Activated CD4-positive, alpha-beta memory T cell treated with anti-CD3 and anti-CD28 coated beads for 36 hours (primary cell): ENCODE data around the gene PADI2. TPM values are rescaled to one million over a fixed set of nuclear protein-coding genes. Genes with fewer than 3 reads are reported as not detected.
"Not testable (repeated sequence)": the region's sequence is repeated elsewhere in the genome, so short reads cannot be mapped to it uniquely, and the experiment has no call there.

Source experiments
- CTCF ChIA-PET: fragments of 350-600 bp; sonication (Branson Sonifier 250); formaldehyde crosslinking; loops from one replicate; lab custom pipeline; 2021; ENCODE audit warnings: antibody characterized with exemption, inconsistent platforms; lab: Charles Lee
- POLR2A ChIA-PET: fragments of 350-600 bp; sonication (Branson Sonifier 250); formaldehyde crosslinking; loops from one replicate; lab custom pipeline; 2021; ENCODE audit warnings: antibody characterized with exemption; lab: Charles Lee
- DNase-seq: peaks from one replicate; pipeline ENCODE4 v3.0.0-alpha.2; 2020
- H3K27ac Mint-ChIP-seq: one replicate; pipeline ENCODE4 v1.8.0; 2021; ENCODE audit warnings: mixed read lengths
- H3K27me3 Mint-ChIP-seq: one replicate; pipeline ENCODE4 v1.8.0; 2021; ENCODE audit warnings: mixed read lengths
- H3K36me3 Mint-ChIP-seq: one replicate; pipeline ENCODE4 v1.8.0; 2021; ENCODE audit warnings: mixed read lengths
- H3K4me1 Mint-ChIP-seq: one replicate; pipeline ENCODE4 v1.8.0; 2021; ENCODE audit warnings: low read depth, mixed read lengths
- H3K4me3 Mint-ChIP-seq: one replicate; pipeline ENCODE4 v1.8.0; 2021; ENCODE audit warnings: mild to moderate bottlenecking, mixed read lengths
- H3K9me3 Mint-ChIP-seq: one replicate; pipeline ENCODE4 v1.8.0; 2021; ENCODE audit warnings: mixed read lengths
- intact Hi-C: fragments of 100-400 bp; cut with micrococcal nuclease; formaldehyde crosslinking; loops from one replicate; pipeline ENCODE4 v1.15.1; 2023
- total RNA-seq, 2 experiments: library from RNA; stranded (reverse); gene quantifications; one replicate each; pipeline ENCODE4 v1.2.3, GENCODE V29; 2021

PADI2 gene
- total RNA-seq, 2 experiments from 2014 or later, result not detected

DNA sequence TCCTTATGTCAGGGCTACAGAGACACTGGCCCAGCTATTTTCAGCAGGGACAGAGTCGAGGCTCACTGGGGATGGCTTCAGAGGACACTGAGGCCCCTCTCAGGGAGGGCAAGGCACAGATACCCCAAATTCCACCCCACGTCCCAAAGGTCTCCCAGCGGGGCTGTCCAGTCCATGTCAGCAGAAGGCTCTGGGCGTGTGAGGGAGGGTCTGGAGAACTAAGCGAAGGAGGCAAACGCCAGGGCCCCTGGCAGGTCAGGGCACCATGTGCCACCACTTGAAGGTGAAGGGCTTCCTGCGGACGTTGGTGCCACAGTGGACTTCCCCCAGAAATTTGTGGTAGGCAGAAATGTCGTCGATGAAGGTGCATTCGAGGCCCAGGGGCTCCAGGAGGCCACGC is 50.5 kb downstream of the PADI2 start:
- peaks cover 4% of the 10 kb centered on the region for H3K9me3 Mint-ChIP-seq
- ChIA-PET POLR2A (no interaction called here), CTCF (no interaction called here)
- no peak overlapping the region for H3K4me3 Mint-ChIP-seq
- no peaks in the 10 kb centered on the region for H3K4me1 Mint-ChIP-seq
- no peak overlapping the region for H3K27ac Mint-ChIP-seq
- intact Hi-C loops, result no loop called here
- no peaks in the 10 kb centered on the region for H3K27me3 Mint-ChIP-seq
- DNase-seq, result no peak
- H3K36me3 Mint-ChIP-seq, result no peaks in the 10 kb centered on the region

DNA sequence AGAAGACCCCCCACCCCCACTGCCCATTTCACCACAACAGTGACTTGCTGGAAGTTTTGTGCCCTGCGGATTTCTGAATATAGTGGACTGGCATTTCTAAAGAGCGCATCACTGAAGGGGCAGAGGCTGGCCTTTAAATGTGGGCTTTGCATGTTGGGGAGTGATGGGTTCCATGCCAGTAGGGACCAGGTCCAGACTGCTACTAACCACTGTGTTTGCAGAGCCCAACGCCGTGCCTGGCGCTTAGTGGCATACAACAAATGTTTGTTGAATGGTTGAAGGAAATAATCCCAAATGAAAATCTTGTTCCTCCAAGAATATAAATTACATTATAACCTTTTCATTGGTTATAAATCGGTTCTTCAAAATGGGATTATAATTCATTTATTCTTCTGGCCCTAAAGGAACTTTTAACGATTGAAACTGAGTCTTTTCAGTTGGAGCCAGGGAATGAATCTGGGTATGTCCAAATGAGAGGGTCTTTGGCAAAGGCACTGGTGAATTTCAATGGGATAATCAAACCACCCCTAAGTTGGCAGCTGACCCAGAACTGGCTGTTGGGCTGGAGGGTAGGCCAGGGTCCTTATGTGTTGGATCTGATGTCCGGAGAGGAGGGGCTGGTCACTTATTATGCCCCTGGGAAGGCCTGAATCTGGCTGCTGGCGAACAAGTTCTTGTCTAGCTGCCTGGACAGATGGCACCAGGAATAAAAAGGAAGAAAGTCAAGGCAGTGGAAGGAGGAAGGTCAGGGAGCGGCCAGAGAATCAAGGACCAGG is 51.6 kb downstream of the PADI2 start:
- POLR2A ChIA-PET, result no interaction called here

DNA sequence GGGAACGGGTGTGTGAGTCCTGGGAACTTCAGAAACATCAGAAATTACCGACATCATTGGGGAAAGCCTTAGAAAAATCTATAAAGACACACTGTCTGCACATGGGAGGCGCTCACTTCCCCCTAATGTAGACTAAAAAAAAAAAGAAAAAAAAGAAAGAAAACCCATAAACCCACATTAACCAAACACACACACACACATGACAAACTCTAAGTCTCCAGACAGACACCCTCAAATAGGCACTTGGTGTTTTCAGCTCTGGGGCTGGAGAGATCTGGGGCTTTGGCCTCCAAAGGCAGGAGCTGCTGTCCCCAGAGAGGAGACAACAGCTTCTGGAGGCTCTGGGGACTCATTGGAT is 52.2 kb downstream of the PADI2 start:
- H3K27me3 Mint-ChIP-seq, result no peaks in the 10 kb centered on the region
- POLR2A ChIA-PET, result no interaction called here
- peaks cover 4% of the 10 kb centered on the region for H3K9me3 Mint-ChIP-seq
- intact Hi-C loops, result no loop called here
- no peak for DNase-seq
- CTCF ChIA-PET, result no interaction called here
- H3K27ac Mint-ChIP-seq, result no peak overlapping the region
- no peak overlapping the region for H3K4me3 Mint-ChIP-seq
- no peaks in the 10 kb centered on the region for H3K36me3 Mint-ChIP-seq
- no peaks in the 10 kb centered on the region for H3K4me1 Mint-ChIP-seq

More for the DNA sequence above, 51.6 kb downstream of the PADI2 start:
- intact Hi-C loops, result no loop called here
- Mint-ChIP-seq H3K4me3 (no peak overlapping the region), H3K36me3 (no peaks in the 10 kb centered on the region), H3K9me3 (peaks cover 4% of the 10 kb centered on the region), H3K27me3 (no peaks in the 10 kb centered on the region), H3K27ac (no peak overlapping the region), H3K4me1 (no peaks in the 10 kb centered on the region)
- CTCF ChIA-PET, result no interaction called here
- DNase-seq, result no peak

DNA sequence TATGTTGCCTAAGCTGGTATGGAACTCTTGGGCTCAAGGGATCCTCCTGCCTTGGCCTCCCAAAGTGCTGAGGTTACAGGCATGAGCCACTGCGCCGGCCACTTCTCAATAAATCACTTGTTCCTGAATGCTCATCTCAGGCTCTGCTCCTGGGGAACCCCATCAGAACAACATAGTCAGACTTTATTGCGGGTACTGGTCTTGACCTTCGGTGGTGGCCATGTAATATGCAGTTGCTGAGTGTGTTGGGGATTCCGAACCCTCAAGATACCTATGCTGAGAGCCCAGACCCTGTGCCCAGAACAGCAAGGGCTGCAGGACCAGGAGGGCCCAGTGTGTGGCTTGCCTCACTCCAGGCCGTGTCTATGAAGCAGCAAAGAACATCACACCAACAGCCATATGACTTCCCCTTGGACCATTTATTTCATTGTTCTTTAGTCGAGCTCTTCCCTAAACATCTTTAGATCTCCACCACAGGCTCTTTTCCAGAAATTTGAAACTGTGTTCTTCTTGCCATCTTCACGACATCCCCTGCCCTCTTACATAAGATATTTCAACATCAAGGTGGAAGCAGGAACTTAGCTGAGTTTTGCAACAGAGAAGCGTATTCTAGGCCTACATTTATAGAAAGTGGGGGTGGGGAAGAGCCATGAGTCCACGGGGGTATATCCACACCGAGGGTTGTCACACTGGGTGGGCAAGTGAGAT is 52.7 kb downstream of the PADI2 start:
- Mint-ChIP-seq H3K4me3 (no peak overlapping the region), H3K27ac (no peak overlapping the region), H3K4me1 (no peaks in the 10 kb centered on the region), H3K36me3 (no peaks in the 10 kb centered on the region), H3K9me3 (peaks cover 4% of the 10 kb centered on the region), H3K27me3 (no peaks in the 10 kb centered on the region)
- ChIA-PET CTCF (no interaction called here), POLR2A (no interaction called here)
- intact Hi-C loops, result no loop called here
- DNase-seq, result no peak

DNA sequence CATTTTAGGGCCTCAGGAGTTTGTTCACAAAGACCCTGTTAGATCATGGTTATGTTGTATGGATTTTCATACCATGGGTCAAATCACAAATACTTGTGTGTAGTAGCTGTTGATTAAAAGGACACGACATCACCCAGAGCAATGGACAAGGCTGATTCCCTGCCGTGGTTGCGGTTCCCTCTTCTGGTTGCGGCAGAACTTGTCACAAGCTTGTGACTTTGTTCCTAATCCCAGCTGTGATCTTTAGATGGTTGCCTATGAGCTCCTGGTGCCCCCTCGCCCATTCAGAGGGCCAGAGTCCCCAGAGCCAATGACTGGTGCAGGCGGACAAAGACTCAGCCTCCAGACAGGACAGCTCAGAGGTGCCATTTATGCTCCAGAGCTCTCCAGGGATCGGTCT is 53.6 kb downstream of the PADI2 start:
- no peaks in the 10 kb centered on the region for H3K36me3 Mint-ChIP-seq
- peaks cover 4% of the 10 kb centered on the region for H3K9me3 Mint-ChIP-seq
- no peak overlapping the region for H3K27ac Mint-ChIP-seq
- ChIA-PET CTCF (no interaction called here), POLR2A (no interaction called here)
- no peaks in the 10 kb centered on the region for H3K4me1 Mint-ChIP-seq
- intact Hi-C loops, result no loop called here
- no peak overlapping the region for H3K4me3 Mint-ChIP-seq
- DNase-seq, result no peak
- H3K27me3 Mint-ChIP-seq, result no peaks in the 10 kb centered on the region

DNA sequence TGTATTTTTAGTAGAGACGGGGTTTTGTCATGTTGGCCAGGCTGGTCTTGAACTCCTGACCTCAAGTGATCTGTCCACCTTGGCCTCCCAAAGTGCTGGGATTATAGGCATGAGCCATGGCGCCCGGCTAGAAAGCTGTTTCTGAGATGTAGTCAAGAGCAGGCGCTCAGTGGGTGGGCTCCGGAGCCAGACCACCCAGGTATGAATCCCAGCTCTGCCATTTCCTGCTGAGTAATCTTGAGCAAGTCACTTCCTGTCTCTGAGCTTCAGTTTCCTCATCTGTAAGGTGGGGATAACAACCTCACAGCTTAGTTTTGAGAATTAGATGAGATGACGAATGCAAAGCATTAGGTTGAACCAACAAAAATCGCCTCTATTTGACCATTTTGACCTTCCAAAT is 56.5 kb downstream of the PADI2 start:
- CTCF ChIA-PET, result interaction anchor here (0.6 to 2.3 kb wide), 3 partner anchors 13 to 174 kb away, joined by 3 to 9 read pairs (median 4); no protein-coding TSS in a partner anchor

DNA sequence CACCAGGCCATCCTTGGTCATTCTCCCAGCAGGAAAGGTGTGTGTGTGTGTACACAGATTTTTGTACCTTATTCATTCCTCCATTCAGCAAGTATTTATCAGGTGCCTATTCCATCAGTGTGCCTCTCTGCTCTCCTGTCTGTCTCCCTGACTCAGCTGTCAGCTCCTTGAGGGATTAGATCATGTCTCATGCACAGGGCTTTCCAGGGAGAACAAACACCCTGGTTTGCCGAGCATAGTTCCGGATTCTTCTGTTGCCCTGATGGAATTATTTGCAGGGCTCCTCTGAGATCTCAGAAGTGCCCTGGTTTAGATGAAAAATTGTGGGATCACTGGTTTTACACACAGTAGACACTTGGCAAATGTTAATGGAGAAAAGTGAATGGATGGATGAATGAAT is 57.4 kb downstream of the PADI2 start:
- Mint-ChIP-seq H3K36me3 (no peaks in the 10 kb centered on the region), H3K4me1 (no peaks in the 10 kb centered on the region), H3K4me3 (no peak overlapping the region), H3K27ac (no peak overlapping the region), H3K27me3 (no peaks in the 10 kb centered on the region), H3K9me3 (peaks cover 4% of the 10 kb centered on the region)
- intact Hi-C loops, result no loop called here
- ChIA-PET POLR2A (no interaction called here), CTCF (interaction anchor here (0.5 kb wide), 1 partner anchor 63 kb away, joined by 5 read pairs; no protein-coding TSS in a partner anchor)
- no peak for DNase-seq

More for the DNA sequence above, 56.5 kb downstream of the PADI2 start:
- H3K9me3 Mint-ChIP-seq, intact Hi-C loops, DNase-seq, H3K4me1 Mint-ChIP-seq, H3K36me3 Mint-ChIP-seq, H3K27me3 Mint-ChIP-seq, H3K4me3 Mint-ChIP-seq, H3K27ac Mint-ChIP-seq: not testable (repeated sequence)
- POLR2A ChIA-PET, result interaction anchor here (0.6 kb wide), 1 partner anchor 61 kb away, joined by 3 read pairs; no protein-coding TSS in a partner anchor

DNA sequence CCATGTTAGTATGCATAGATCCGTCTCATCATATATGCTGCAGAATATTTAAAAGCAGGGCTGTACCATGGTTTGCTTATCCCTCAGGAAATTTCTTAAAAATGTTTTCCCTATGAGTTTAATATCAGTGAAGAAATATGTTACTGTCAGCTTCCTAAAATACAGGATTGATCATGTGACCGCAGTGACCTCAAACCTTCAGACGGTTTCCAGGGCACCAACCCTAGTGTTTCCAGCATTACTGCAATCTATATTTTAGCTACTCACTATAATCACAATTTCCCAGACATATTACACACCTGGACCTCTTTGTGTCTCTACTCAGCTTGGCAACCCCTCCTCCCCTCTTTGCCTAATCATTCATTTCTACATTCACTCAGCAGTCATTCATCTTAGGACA is 57.8 kb downstream of the PADI2 start:
- DNase-seq, result no peak
- H3K4me3 Mint-ChIP-seq, result no peak overlapping the region
- CTCF ChIA-PET, result interaction anchor here (0.5 to 2.1 kb wide), 2 partner anchors 14 to 63 kb away, joined by 5 to 12 read pairs; no protein-coding TSS in a partner anchor
- intact Hi-C loops, result no loop called here
- H3K36me3 Mint-ChIP-seq, result no peaks in the 10 kb centered on the region
- H3K27ac Mint-ChIP-seq, result no peak overlapping the region
- H3K4me1 Mint-ChIP-seq, result no peaks in the 10 kb centered on the region
- POLR2A ChIA-PET, result no interaction called here
- no peaks in the 10 kb centered on the region for H3K27me3 Mint-ChIP-seq
- H3K9me3 Mint-ChIP-seq, result peaks cover 4% of the 10 kb centered on the region

DNA sequence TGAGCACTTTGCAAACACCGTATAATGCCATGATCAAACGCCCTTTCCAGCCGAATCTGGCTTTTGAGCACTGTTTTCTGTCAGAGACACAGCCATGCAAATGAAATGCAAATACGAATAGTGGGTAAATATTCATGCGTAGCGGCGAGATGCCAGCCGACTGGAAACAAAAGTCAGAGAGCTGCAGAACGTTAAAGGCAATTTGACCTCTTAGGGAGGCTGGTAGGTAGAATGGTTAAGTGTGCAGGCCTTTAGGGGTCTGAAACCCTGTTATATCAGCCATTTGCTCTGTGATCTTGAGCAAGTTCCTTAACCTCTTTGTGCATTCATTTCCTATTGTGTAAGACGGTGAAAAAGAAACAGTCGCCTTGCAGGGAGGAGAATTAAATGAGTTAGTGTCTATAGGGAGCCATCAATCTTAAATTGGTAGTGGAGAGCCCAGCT is 58.9 kb downstream of the PADI2 start:
- Mint-ChIP-seq H3K36me3 (no peaks in the 10 kb centered on the region), H3K4me1 (no peaks in the 10 kb centered on the region), H3K9me3 (peaks cover 4% of the 10 kb centered on the region), H3K4me3 (no peak overlapping the region), H3K27me3 (no peaks in the 10 kb centered on the region), H3K27ac (no peak overlapping the region)
- ChIA-PET CTCF (interaction anchor here (1.0 to 2.1 kb wide), 2 partner anchors 13 to 15 kb away, joined by 4 to 12 read pairs; no protein-coding TSS in a partner anchor), POLR2A (no interaction called here)
- intact Hi-C loops, result no loop called here
- no peak for DNase-seq

DNA sequence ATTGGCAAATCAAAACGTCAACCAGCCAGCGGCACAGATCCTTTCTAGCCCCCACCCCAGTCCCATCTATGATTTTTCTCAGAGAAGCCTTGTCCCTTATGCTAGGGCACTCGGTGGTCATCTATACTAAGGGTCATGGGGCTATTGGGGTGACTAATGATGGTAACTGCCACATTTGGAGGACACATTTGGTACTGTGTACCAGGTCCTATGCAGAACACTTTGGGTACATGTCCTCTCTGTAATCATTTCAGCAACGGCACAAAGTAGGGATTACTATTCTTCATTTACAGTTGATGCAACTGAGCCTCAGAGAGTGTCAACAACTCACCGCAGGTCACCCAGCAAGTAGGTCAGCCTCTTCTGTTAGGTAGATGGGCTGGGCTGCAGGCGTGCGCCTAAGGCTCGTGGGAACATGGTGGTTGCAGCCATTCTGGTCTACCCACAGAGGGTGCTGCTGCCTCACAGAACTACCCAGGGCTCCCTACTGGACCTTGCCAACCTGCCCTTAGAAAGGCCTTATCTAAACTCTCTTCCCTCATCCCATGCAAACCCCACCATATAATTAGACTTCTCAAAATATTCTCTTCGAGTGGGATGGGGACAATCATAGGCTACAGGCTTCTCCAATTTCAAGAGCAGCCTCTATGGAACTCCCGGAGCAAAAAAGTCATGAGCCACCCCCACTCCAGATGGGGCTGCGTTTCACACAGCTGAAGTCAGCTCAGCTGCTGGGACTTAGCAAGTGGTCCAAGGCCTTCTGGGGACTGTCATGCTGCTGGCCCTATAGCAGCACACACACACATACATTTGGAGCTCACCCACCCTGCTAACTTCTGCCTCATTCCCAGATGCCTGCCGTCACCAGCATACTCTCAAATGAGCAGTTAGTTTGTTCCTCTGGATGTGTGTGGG is 59.6 kb downstream of the PADI2 start:
- H3K4me3 Mint-ChIP-seq, result no peak overlapping the region
- CTCF ChIA-PET, result interaction anchor here (1.0 to 2.1 kb wide), 2 partner anchors 14 to 16 kb away, joined by 4 to 12 read pairs; no protein-coding TSS in a partner anchor
- H3K27me3 Mint-ChIP-seq, result no peaks in the 10 kb centered on the region
- H3K9me3 Mint-ChIP-seq, result no peaks in the 10 kb centered on the region
- intact Hi-C loops, result loop anchor here (1.0 kb wide), 1 partner anchor 178 kb away; no protein-coding TSS in a partner anchor
- H3K4me1 Mint-ChIP-seq, result no peaks in the 10 kb centered on the region
- DNase-seq, result peak; percentile 57
- no peaks in the 10 kb centered on the region for H3K36me3 Mint-ChIP-seq
- no peak overlapping the region for H3K27ac Mint-ChIP-seq
- POLR2A ChIA-PET, result no interaction called here

DNA sequence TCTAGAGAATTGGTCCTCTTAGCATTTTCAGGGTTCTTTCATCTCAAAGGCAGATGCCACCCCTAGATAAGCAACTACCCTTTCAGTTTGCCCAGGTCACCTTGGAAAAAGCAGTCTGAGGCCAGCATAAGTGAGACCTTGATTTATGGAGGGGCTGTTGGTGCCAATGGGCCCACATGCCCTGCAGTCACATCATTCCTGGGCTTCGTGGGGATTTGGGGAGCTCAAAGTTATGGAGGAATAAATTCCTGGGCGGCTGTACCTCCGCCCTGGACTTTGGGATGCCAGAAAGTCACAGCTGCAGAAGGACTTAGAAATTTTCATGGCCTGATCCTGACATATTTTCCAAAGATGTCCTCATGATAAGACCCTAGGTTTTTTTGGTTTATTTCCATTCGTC is 62.7 kb downstream of the PADI2 start:
- Mint-ChIP-seq H3K4me1 (peaks cover 15% of the 10 kb centered on the region), H3K27me3 (no peaks in the 10 kb centered on the region), H3K9me3 (no peaks in the 10 kb centered on the region), H3K4me3 (no peak overlapping the region), H3K36me3 (peaks cover 2% of the 10 kb centered on the region), H3K27ac (no peak overlapping the region)
- CTCF ChIA-PET, result no interaction called here
- intact Hi-C loops, result no loop called here
- POLR2A ChIA-PET, result no interaction called here
- no peak for DNase-seq

DNA sequence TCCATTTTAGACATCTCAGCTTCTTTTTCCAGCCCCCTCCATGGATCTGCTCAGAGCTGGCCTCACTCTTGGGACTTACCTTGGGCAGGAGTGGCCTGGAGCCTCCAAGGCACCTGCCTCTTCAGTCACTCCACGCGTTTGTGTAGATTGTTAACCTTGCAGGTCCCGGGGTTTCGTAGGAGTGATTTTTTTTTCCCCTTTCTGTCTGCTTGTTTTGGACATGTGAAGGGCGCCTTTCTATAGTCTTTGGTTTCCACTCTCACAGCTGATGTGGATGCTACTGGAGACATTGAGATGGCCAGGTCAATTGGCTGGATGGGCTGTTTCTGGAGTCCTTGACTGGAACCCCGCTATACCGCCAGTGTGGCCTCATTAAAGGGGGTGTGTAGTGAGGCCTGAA is 63.5 kb downstream of the PADI2 start:
- no peak for DNase-seq
- peaks cover 3% of the 10 kb centered on the region for H3K36me3 Mint-ChIP-seq
- H3K4me1 Mint-ChIP-seq, result peaks cover 22% of the 10 kb centered on the region
- no peaks in the 10 kb centered on the region for H3K27me3 Mint-ChIP-seq
- ChIA-PET CTCF (no interaction called here), POLR2A (no interaction called here)
- H3K27ac Mint-ChIP-seq, result no peak overlapping the region
- H3K9me3 Mint-ChIP-seq, result no peaks in the 10 kb centered on the region
- peak overlapping the region; percentile 26 for H3K4me3 Mint-ChIP-seq
- intact Hi-C loops, result no loop called here
